Tibial nerve (tissue), 4 donors: ENCODE data around the gene TEX44. TPM values are rescaled to one million over a fixed set of nuclear protein-coding genes. Genes with fewer than 3 reads are reported as not detected.

Source experiments
- DNase-seq, 2 donors: peaks; one replicate each; pipeline ENCODE4 v3.0.0-alpha.2; 2019; ENCODE audit warnings: low spot score in 2 of 2
- H3K27ac ChIP-seq, 4 donors: fragments of 200-600 bp; sonication (generic) in 3 of 4; one replicate each; pipeline ENCODE4 v1.5.1; 2017 to 2019; ENCODE audit warnings: mild to moderate bottlenecking in 1 of 4
- H3K27me3 ChIP-seq, 2 donors: fragments of 200-600 bp; sonication (generic) in 1 of 2; one replicate each; pipeline versions ENCODE4 v1.5.1 to v1.6.0; 2017 to 2019
- H3K36me3 ChIP-seq, 3 donors: fragments of 200-600 bp; sonication (generic); one replicate each; pipeline ENCODE4 v1.5.1; 2018 to 2019
- H3K4me1 ChIP-seq, 4 donors: fragments of 200-600 bp; sonication (generic) in 3 of 4; one replicate each; pipeline ENCODE4 v1.5.1; 2017 to 2019
- H3K4me3 ChIP-seq, 4 donors: fragments of 200-600 bp; sonication (generic) in 3 of 4; one replicate each; pipeline ENCODE4 v1.5.1; 2017 to 2019; ENCODE audit warnings: mild to moderate bottlenecking in 1 of 4, moderate library complexity in 1 of 4
- H3K9me3 ChIP-seq, 4 donors: fragments of 200-600 bp; sonication (generic) in 3 of 4; one replicate each; pipeline ENCODE4 v1.5.1; 2017 to 2019
- EP300 ChIP-seq, 2 donors: sonication (generic); formaldehyde crosslinking; IDR thresholded peaks; one replicate each; pipeline ENCODE4 v1.6.1; 2017; ENCODE audit warnings: antibody characterized with exemption in 2 of 2, mild to moderate bottlenecking in 1 of 2
- POLR2A ChIP-seq, 2 donors: fragments of 450-650 bp; IDR thresholded peaks; one replicate each; pipeline ENCODE4 v1.6.1; 2017; ENCODE audit warnings: antibody characterized with exemption in 2 of 2, mild to moderate bottlenecking in 2 of 2, moderate library complexity in 2 of 2
- WGBS, 2 donors: methylation state at CpG; one replicate each; pipeline ENCODE4 v1.1.5; 2018; 5-methylcytosine and 5-hydroxymethylcytosine counted together
- total RNA-seq, 4 donors: library from RNA; depleted of rRNA; stranded (reverse); fragments of >200 nt; gene quantifications; one replicate each; pipeline ENCODE4 v1.1.0, GENCODE V29; 2016
- TF ChIP-seq, protein P1 (sequence below), 5 experiments: fragments of 200-600 bp in 3 of 5; fragments of 450-650 bp in 2 of 5; sonication (generic) in 3 of 5; IDR thresholded peaks; one replicate each; pipeline ENCODE4 v1.5.1; 2016 to 2019; ENCODE audit warnings: antibody characterized with exemption in 5 of 5, mild to moderate bottlenecking in 3 of 5, moderate library complexity in 2 of 5

TEX44 gene
- total RNA-seq, 4 donors from 2014 or later: not detected

DNA sequence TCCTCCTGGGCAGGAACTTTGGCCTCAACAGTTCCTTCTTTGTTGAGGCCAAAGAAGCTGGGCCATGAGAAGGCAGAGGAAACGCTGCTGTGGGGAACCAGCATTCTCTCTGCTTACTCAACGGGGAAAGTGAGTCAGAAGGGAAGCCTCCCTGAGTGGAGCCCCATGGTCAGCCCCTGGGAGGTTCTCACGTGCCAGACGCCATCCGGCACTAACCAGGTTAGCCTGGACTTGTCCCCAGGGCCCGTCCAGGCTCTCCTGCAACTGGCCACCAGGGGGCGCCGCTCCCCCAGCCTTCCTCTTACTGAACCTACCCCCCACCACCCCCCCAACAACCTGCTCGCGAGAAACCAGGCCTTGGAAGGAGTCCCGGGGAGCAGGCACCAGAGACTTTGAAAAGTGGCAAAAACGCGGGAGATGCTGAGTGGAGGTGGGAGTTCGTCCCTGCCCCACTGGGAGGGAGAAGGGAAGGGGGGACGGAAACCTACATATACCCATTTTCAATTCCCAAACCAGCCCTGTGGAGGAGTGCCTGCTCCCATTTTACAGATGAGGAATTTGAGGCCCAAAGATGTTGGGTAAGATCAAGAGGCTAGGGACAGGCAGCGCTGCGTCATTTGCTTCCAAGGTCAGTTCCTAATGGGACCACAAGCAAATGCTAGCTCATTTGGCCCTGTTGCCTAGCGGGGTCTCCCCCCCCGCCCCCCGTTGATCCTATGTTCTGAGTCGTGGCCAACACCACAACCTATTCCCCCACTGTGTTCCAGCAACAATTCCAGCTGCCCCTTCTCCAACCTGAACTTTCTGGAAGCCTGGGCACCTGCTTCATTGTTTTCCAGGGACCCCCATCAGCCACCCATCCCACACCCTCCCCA is 20.0 kb downstream of the TEX44 start:
- Histone ChIP-seq H3K4me3 (peak overlapping the region in 2 of 4 donors; percentile 41 to 53), H3K4me1 (peaks cover 4 to 43% (median 28%) of the 10 kb centered on the region in 4 donors), H3K27ac (peak overlapping the region; percentile 95 to 99 (median 96)), H3K36me3 (no peaks in the 10 kb centered on the region), H3K27me3 (no peaks in the 10 kb centered on the region), H3K9me3 (no peaks in the 10 kb centered on the region)
- peak; percentile 91 to 96 for DNase-seq
- TF ChIP-seq, protein P1, sequence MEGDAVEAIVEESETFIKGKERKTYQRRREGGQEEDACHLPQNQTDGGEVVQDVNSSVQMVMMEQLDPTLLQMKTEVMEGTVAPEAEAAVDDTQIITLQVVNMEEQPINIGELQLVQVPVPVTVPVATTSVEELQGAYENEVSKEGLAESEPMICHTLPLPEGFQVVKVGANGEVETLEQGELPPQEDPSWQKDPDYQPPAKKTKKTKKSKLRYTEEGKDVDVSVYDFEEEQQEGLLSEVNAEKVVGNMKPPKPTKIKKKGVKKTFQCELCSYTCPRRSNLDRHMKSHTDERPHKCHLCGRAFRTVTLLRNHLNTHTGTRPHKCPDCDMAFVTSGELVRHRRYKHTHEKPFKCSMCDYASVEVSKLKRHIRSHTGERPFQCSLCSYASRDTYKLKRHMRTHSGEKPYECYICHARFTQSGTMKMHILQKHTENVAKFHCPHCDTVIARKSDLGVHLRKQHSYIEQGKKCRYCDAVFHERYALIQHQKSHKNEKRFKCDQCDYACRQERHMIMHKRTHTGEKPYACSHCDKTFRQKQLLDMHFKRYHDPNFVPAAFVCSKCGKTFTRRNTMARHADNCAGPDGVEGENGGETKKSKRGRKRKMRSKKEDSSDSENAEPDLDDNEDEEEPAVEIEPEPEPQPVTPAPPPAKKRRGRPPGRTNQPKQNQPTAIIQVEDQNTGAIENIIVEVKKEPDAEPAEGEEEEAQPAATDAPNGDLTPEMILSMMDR (IDR thresholded peaks at IDR 0.05): peak; percentile 97 to 99 (median 99)
- peak in 1 of 2 donors; percentile 40 for TF ChIP-seq POLR2A (IDR thresholded peaks at IDR 0.05)
- peak; percentile 52 to 90 for TF ChIP-seq EP300 (IDR thresholded peaks at IDR 0.05)
- 15 to 18% methylated on average over 21 of the region's 21 CpGs for WGBS, 2 donors

DNA sequence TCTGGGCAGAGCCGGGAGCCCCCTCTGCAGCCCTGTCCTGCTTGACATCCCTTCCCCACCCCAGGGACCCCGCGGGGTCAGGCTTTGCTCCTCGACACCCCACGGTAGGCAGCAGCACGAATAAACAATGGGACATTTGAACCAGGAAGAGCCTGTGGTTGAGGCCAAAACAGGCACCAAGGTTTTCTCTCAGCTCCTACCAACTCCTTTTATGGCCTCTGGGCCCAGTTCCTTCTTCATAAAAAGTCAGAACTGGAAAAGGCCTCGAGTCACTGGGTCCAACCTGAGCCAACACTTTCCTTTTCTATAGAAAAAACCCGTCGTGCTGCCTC is 20.6 kb downstream of the TEX44 start:
- WGBS, 2 donors: 1 to 9% methylated on average over 9 of the region's 9 CpGs
- H3K27ac ChIP-seq: peak overlapping the region; percentile 95 to 99 (median 96)
- H3K36me3 ChIP-seq: no peaks in the 10 kb centered on the region
- DNase-seq: peak in 1 of 2 donors; percentile 37
- H3K4me1 ChIP-seq: peaks cover 4 to 43% (median 28%) of the 10 kb centered on the region in 4 donors
- H3K27me3 ChIP-seq: no peaks in the 10 kb centered on the region
- TF ChIP-seq, protein P1 (IDR thresholded peaks at IDR 0.05): no peak
- TF ChIP-seq EP300 (IDR thresholded peaks at IDR 0.05): no peak
- TF ChIP-seq POLR2A (IDR thresholded peaks at IDR 0.05): no peak
- H3K9me3 ChIP-seq: no peaks in the 10 kb centered on the region
- H3K4me3 ChIP-seq: peak overlapping the region; percentile 33 to 53 (median 40)

DNA sequence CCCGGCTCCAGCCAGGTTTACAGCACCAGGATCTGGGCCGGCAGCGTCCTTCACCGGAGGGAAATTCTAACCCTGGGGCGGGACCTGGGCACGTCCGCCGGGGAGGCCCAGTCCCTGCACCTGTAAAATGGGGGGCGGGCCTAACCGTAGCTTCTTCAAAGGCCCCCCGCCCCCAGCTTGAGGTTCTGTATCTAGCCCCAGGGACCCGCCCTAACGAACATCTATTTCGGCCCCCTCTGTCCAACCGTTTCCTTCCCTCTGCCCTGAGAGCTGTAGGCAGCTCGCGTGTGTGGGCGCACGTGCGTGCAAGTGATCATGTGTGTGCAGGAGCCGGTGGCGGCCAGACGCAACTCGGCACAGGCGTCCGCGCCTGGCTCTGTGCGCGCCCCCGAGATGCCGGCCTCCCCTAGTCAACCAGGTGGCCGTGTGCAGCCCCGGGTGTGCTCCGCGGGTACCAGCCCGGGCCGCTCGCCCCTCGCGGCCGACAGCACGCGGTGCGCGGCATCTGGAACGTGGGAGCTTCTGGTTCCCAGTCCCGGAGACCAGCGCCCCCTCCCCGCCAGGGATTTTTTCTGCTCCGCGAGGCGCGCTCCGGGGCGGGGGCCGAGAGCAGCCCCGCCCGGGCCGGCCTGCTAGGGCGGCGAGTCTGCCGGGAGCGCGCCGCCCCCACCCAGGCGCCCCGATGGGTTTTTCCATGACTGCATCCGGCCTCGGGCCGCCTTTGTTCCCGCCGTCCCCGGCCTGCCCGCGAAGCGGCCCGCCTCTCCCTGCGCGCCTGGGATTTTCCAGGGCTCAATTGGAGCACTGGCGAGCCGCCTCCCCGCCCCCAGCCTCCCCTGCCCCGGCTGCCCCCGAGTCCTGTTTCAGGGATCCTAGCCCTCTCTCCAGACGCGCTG is 21.2 kb downstream of the TEX44 start:
- peak overlapping the region; percentile 95 to 99 (median 96) for H3K27ac ChIP-seq
- peaks cover 4 to 43% (median 28%) of the 10 kb centered on the region in 4 donors for H3K4me1 ChIP-seq
- peak overlapping the region; percentile 39 to 62 (median 47) for H3K4me3 ChIP-seq
- no peaks in the 10 kb centered on the region for H3K9me3 ChIP-seq
- DNase-seq: peak; percentile 76 to 77
- 1% methylated on average over 28 to 35 of the region's 86 CpGs for WGBS, 2 donors
- TF ChIP-seq EP300 (IDR thresholded peaks at IDR 0.05) (peak in 1 of 2 donors; percentile 90), POLR2A (IDR thresholded peaks at IDR 0.05) (peak; percentile 37 to 67)
- TF ChIP-seq, protein P1 (IDR thresholded peaks at IDR 0.05): peak; percentile 11 to 79 (median 41)
- no peaks in the 10 kb centered on the region for H3K36me3 ChIP-seq
- no peaks in the 10 kb centered on the region for H3K27me3 ChIP-seq

DNA sequence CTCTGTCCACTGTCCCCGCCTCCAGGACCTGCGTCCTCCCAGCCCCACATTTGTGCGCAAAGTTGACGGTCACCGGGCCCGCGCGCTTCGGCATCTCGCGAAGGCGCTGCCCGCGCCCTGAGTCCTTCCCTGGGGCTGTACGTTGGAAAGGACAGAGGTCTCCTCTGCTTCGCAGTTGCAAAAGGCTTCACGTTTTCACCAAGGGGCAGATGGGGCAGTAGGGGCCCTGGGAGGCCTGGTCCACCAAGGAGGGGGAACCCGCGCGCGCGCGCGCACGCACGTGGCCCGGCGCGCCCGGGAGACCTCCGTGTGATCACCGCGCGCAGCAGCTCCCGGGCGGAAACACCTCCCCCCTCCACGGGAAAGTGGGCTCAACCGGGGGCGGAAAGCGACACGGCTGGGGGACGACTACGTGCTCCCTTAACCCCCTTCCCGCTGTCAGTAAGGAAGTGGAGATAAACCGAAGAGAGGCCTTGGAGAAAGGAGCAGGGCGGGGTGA is 21.9 kb downstream of the TEX44 start:
- WGBS, 2 donors: 1 to 2% methylated on average over 33 to 41 of the region's 46 CpGs
- H3K9me3 ChIP-seq: no peaks in the 10 kb centered on the region
- DNase-seq: no peak
- H3K27me3 ChIP-seq: no peaks in the 10 kb centered on the region
- H3K4me1 ChIP-seq: peaks cover 4 to 43% (median 28%) of the 10 kb centered on the region in 4 donors
- H3K36me3 ChIP-seq: no peaks in the 10 kb centered on the region
- H3K27ac ChIP-seq: peak overlapping the region; percentile 95 to 99 (median 96)
- peak overlapping the region; percentile 39 to 62 (median 47) for H3K4me3 ChIP-seq
- TF ChIP-seq POLR2A (IDR thresholded peaks at IDR 0.05) (peak in 1 of 2 donors; percentile 35), EP300 (IDR thresholded peaks at IDR 0.05) (peak in 1 of 2 donors; percentile 76)
- TF ChIP-seq, protein P1 (IDR thresholded peaks at IDR 0.05): no peak
